Erythroblast (primary cell): ENCODE results near the gene USP31.

Source experiments
- DNase-seq, 2 experiments: peaks; one replicate each; lab custom pipeline; 2025; lab: John Stamatoyannopoulos, UW
- GATA1 ChIP-seq: IDR thresholded peaks from 2 replicates; pipeline ENCODE4 v1.6.1; 2011; ENCODE audit warnings: low read depth, mild to moderate bottlenecking, control low read depth, low read length, moderate library complexity
- POLR2A ChIP-seq: IDR thresholded peaks from 2 replicates; pipeline ENCODE4 v1.6.1; 2011; ENCODE audit warnings: mild to moderate bottlenecking, low read length

USP31 gene

DNA sequence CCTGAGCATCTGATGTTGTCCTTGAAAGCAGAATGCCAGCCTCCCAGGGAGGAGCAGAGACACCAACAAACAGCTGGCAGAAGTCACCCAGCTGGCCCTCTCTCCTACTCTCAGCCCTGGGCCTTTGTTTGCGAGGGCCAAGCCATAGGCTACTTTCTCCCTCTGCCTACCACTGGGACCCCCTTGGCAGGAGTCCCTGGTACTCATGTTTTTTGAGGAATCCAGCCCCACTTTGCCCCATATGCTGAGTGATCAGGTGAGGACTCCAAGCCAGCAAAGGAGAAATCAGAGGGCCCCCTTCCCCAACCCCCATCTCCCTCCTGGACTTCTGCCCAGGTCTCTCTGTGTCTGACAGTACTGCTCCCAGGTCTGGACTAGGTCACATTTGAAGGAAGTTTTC lies 121.9 kb downstream of the USP31 start:
- TF ChIP-seq POLR2A: no peak
- TF ChIP-seq GATA1: no peak
- no peak for DNase-seq

DNA sequence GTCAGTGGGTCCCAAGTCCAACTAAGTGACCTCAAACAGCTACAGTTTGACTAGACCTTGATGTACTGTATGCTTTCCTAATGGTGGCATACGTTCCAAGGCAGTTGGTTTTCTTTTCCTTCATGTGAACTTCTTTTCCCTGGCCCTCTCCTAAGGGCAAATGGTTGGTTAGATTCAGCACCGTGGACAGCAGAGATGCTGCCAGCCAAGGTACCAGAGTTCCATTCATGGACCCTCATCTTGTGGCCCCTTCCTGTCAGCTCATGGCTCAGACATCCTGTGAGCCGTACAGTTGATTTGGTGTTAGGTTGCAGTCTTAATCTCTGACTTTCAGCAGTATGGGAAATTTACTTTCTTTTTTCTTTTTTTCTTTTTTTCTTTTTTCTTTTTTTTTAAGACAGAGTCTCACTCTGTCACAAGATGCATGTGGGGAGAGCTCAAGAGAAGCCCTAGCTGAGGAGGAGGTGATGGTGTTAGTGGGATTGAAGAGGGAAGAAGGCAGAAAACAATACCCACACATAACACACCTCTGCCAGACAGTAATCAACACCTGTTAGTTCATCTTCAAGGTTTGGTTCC lies 122.4 kb downstream of the USP31 start:
- TF ChIP-seq GATA1: no peak
- TF ChIP-seq POLR2A: no peak
- DNase-seq: peak; percentile 6 to 8

DNA sequence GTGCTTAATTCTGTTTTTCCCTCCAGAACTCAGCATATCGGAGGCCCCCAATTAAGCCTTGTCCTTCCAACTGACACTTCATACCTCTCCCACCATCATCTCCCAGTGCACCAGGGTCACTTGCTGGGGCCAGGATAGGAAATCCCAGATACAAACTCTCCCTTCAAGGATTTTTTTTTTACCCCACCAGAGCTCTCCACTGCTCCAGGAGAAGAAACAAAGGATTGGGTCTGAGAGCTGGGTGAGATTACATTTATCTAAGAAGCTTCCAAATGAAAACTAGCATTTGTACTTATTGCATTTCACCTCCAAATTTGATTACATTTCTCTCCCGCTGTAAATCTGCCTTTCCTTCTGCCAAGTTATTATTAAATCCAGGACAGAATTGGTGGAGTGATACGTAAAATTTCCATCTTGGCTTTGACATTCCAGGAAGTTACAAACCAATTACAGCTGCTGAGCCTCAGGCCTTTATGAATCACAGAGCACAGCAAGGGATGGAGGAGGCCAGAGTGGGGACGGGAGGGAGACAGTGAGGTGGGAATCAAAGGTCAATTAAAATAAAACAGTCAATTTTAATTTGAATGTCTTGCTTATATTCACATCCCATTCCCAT lies 123.5 kb downstream of the USP31 start:
- no peak for TF ChIP-seq GATA1
- TF ChIP-seq POLR2A: no peak
- no peak for DNase-seq

DNA sequence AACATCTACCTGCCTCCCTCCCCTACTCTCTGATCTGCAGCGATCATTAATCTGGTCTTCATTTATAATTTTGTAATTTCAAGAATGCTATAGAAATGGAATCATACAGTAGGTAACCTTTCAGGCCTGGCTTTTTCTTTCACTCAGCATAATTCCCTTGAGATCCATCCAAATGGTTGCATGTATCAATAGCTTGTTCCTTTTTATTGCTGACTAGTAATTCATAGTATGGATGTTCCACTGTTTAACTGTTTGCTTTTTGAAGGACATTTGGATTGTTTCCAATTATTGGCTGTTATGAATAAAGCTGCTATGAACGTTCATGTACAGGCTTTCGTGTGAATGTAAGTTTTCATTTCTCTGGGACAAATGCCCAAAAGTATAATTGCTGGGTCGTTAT lies 125.2 kb downstream of the USP31 start:
- DNase-seq: no peak
- TF ChIP-seq GATA1 (no peak), POLR2A (no peak)

DNA sequence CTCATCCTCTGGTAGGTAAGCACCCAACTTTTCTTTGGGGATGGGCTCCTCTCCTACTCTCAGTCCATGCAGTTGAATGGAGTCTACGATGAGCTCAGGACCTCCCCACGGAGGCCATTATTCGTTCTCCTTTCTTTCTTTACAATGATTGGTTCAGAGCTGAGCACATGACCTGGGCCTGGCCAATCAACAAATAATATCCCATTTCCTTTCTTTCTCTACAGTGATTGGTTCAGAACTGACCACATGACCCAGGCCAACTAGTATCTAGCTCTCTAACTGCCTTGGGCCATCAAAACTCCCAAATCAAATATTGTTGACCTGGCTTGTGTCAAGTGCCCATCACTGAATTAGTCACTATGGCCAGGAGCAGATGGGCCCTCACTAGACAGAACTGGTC lies 129.2 kb downstream of the USP31 start:
- no peak for DNase-seq
- TF ChIP-seq POLR2A (no peak), GATA1 (no peak)

DNA sequence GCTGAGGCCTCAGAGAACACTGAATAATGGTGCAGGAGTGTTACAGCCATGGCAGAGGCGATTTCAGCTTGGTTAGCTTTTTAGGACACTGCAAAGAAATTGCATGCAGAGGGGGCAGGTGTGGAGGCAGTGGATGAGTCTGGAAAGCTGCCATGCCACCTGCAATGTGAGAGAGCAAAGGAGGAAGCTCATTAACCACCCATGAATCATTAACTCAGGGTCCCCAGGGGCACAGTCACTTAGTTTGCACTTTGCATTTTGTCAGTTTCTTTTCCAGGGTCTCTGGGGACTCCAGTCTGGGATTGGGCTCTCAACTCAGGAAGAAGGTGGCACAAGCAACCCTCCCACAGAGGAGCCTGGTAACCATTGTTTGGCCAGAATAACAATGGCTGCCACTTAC lies 132.9 kb downstream of the USP31 start:
- TF ChIP-seq GATA1 (no peak), POLR2A (no peak)
- no peak for DNase-seq

DNA sequence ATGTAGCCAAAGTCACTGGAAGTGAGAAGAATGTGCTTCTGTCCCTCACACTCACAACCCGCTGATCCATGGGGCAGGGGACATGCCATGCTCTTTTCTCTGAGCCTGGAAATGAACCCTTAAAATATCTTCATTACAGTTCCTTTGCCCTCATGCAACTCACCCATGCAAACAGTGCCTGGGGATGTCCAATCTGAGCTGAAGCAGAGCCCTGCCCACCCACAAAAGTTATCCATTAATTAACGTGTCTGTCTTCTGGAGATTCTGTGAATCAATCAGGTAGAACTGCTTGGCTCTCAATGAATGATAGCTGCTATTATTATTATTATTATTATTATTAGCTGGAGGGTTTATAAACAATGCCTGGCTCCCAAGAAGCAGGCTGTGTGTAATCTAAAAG lies 133.7 kb downstream of the USP31 start:
- no peak for TF ChIP-seq POLR2A
- no peak for TF ChIP-seq GATA1
- DNase-seq: no peak

DNA sequence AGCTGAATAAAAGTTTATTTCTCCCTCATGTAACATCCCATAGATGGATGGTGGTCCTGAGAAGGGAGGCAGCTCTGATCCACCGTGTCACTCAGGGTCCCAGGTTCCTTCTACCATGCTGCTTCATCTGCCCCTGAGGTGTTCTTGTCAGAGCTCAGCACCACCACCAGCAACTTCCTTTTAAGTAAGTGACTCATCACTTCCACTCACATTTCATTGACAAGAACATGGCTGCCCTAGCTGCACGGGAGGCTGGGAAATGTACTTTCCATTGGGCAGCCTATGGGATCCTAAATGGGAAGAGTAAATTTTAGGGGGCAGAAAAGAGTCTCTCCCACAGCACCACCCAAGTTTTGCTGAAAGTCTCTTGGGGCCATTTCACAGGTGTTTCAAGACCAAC lies 134.7 kb downstream of the USP31 start:
- TF ChIP-seq GATA1 (no peak), POLR2A (no peak)
- no peak for DNase-seq
